Left lung (tissue), 10 donors: ENCODE data around the gene TAF12. TPM values are rescaled to one million over a fixed set of nuclear protein-coding genes. Genes with fewer than 3 reads are reported as not detected.

Experiments
- ATAC-seq: fragments of 200-7000 bp; cut with Tn5 transposase; one replicate; pipeline ENCODE4 v1.9.1; 2020; ENCODE audit warnings: moderate library complexity
- DNase-seq, 4 donors: peaks; one replicate each; pipeline ENCODE4 v3.0.0-alpha.2; 2013 to 2020
- H3K27ac ChIP-seq, 2 donors: fragments of 200-600 bp; sonication (generic) in 1 of 2; one replicate each; pipeline versions ENCODE4 v1.5.0 to v1.8.0; 2020 to 2021
- H3K27me3 ChIP-seq, 2 donors: fragments of 200-600 bp; sonication (generic) in 1 of 2; one replicate each; pipeline versions ENCODE4 v1.5.0 to v1.8.0; 2020 to 2021
- H3K36me3 ChIP-seq, 2 donors: fragments of 200-600 bp; sonication (generic) in 1 of 2; one replicate each; pipeline versions ENCODE4 v1.5.0 to v1.8.0; 2020 to 2021
- H3K4me1 ChIP-seq, 2 donors: fragments of 200-600 bp; one replicate each; pipeline ENCODE4 v1.8.0; 2021
- H3K4me3 ChIP-seq, 2 donors: fragments of 200-600 bp; sonication (generic) in 1 of 2; one replicate each; pipeline versions ENCODE4 v1.5.0 to v1.8.0; 2020 to 2021; ENCODE audit warnings: mild to moderate bottlenecking in 1 of 2
- H3K9me3 ChIP-seq, 2 donors: fragments of 200-600 bp; sonication (generic) in 1 of 2; one replicate each; pipeline versions ENCODE4 v1.5.0 to v1.8.0; 2020 to 2021
- CTCF ChIP-seq, 2 donors: fragments of 200-600 bp; sonication (generic) in 1 of 2; IDR thresholded peaks; one replicate each; pipeline versions ENCODE4 v1.5.0 to v1.8.0; 2021; ENCODE audit warnings: antibody characterized with exemption in 2 of 2
- intact Hi-C, 2 donors: fragments of 100-400 bp; cut with DNase I; formaldehyde crosslinking; loops; one replicate each; pipeline versions ENCODE4 v1.11.2 to v1.14.2; 2022
- polyA plus RNA-seq, 6 donors: library from polyadenylated mRNA; unstranded; fragments of 120-200 nt; gene quantifications; one replicate each; pipeline ENCODE4 v1.2.1, GENCODE V29; 2013; ENCODE audit not compliant: insufficient read length in 6 of 6
- total RNA-seq, 2 donors: library from RNA; stranded (reverse); fragmentation: NEBNext Ultra II Directional; extraction: Animal tissue kit (Norgen Biotek cat#: 25700); gene quantifications; one replicate each; pipeline ENCODE4 v1.2.1, GENCODE V29; 2021
- donor health status: DM: no; HTN: yes; CAD: no.
- donor health status: DM: no; HTN: no; CAD: no.

Gene TAF12
- total and polyA plus RNA-seq, 8 donors: 23.2 to 33.2 (median 31.0) TPM

DNA sequence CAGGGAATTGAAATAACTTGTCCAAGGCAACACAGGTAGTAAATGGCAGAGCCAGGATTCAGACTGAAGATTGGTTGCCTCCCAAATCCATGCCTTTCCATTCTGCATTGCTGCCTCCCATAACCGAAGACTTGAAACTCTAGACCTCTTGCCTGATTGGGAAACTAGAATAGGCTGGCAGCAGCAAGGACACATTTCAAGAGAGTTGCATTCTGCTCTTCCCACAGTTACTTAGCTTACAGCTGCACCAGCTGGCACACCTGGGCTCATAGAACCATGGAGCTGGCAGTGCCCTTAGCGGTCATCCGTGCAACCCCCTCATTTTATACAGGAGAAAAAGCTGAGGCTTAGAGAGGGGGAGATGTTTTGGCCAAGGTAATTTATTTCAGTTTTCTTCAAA is 82.0 kb downstream of the TAF12 start:
- Histone ChIP-seq H3K27me3 (no peaks in the 10 kb centered on the region), H3K27ac (no peak overlapping the region), H3K36me3 (peaks cover 0 to 100% of the 10 kb centered on the region in 2 donors), H3K4me1 (no peaks in the 10 kb centered on the region), H3K4me3 (no peak overlapping the region), H3K9me3 (no peaks in the 10 kb centered on the region)
- ATAC-seq: no peak
- intact Hi-C loops: no loop called here
- DNase-seq: no peak
- TF ChIP-seq CTCF (IDR thresholded peaks at IDR 0.05): no peak

Other genes with a start within 250 kb of the TAF12 start
- gene RCC1, start 137.0 kb downstream of the TAF12 start, total RNA-seq: 10 to 100 TPM; 35.5 to 36.3 TPM
- gene RCC1, start 137.0 kb downstream of the TAF12 start, polyA plus RNA-seq: 10 to 100 TPM; 38.1 to 57.8 (median 40.1) TPM
- 10 to 100 TPM; 26.1 to 27.0 TPM for gene TRNAU1AP, start 90.0 kb downstream of the TAF12 start, total RNA-seq
- gene TRNAU1AP, start 90.0 kb downstream of the TAF12 start, polyA plus RNA-seq: 10 to 100 TPM; 28.2 to 34.6 (median 31.2) TPM
- gene RAB42, start 50.8 kb downstream of the TAF12 start, total RNA-seq: 10 to 100 TPM in 1 of 2 donors, 1 to 10 TPM in 1; 6.1 to 17.7 TPM
- 1 to 10 TPM; 5.2 to 8.6 (median 6.4) TPM for gene RAB42, start 50.8 kb downstream of the TAF12 start, polyA plus RNA-seq
- gene RNU11, start 5.5 kb upstream of the TAF12 start, total RNA-seq: not detected
- gene RNU11, start 5.5 kb upstream of the TAF12 start, polyA plus RNA-seq: not detected
- 10 to 100 TPM; 10.6 to 13.7 TPM for gene GMEB1, start 25.7 kb upstream of the TAF12 start, total RNA-seq
- 10 to 100 TPM; 16.0 to 18.6 (median 17.2) TPM for gene GMEB1, start 25.7 kb upstream of the TAF12 start, polyA plus RNA-seq
- gene YTHDF2, start 93.9 kb upstream of the TAF12 start, total RNA-seq: 10 to 100 TPM; 60.4 to 67.5 TPM
- gene YTHDF2, start 93.9 kb upstream of the TAF12 start, polyA plus RNA-seq: 10 to 100 TPM; 70.7 to 82.5 (median 76.8) TPM
- gene OPRD1, start 169.1 kb upstream of the TAF12 start, total RNA-seq: not detected
- under 1 TPM; 0.18 to 0.42 (median 0.23) TPM for gene OPRD1, start 169.1 kb upstream of the TAF12 start, polyA plus RNA-seq